ENCODE measurements around the gene LPCAT1.
"Not testable (repeated sequence)": the region's sequence is repeated elsewhere in the genome, so short reads cannot be mapped to it uniquely, and the experiment has no call there.

The LPCAT1 gene, protein sequence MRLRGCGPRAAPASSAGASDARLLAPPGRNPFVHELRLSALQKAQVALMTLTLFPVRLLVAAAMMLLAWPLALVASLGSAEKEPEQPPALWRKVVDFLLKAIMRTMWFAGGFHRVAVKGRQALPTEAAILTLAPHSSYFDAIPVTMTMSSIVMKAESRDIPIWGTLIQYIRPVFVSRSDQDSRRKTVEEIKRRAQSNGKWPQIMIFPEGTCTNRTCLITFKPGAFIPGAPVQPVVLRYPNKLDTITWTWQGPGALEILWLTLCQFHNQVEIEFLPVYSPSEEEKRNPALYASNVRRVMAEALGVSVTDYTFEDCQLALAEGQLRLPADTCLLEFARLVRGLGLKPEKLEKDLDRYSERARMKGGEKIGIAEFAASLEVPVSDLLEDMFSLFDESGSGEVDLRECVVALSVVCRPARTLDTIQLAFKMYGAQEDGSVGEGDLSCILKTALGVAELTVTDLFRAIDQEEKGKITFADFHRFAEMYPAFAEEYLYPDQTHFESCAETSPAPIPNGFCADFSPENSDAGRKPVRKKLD

DNA sequence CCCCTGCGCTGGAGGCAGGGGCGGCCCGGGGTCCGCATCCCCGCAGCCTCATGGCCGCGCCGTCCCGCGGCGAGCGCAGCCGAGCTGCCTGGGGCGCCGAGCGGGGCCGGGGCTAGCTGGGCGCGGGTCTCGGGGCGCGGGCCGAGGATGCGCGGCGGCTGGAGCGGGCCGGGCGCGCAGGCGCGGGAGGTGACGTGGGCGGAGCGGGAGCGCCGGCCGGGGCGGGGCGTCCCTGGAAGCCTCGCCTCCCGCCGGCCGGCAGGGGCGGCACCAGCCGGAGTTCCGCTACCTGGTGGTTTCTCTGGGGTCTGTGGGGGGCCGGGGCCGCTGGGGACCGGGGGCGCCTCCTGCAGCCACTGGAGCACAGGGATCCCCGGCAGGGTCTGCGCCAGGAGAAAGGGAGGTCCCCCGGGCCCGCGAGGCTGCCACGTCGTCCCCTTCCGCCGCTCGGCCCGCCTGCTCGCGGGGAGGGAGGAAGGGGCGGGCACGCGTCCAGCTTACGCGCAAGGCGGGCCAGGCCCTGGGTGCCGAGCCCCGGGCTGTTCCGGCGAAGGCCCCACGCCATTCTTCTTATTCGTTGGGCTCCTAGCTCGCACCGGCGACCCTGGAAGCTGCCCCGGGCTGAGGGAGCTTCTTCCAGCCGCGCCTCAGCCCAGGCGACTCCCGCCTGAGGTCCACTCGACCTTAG, at the start of gene LPCAT1:
Gene LPCAT1, minus strand, starts transcription at position 168 of the 688 bp plus-strand sequence. Its CDS starts 116 bp downstream, at position 52.
- TF ChIP-seq, protein P1, sequence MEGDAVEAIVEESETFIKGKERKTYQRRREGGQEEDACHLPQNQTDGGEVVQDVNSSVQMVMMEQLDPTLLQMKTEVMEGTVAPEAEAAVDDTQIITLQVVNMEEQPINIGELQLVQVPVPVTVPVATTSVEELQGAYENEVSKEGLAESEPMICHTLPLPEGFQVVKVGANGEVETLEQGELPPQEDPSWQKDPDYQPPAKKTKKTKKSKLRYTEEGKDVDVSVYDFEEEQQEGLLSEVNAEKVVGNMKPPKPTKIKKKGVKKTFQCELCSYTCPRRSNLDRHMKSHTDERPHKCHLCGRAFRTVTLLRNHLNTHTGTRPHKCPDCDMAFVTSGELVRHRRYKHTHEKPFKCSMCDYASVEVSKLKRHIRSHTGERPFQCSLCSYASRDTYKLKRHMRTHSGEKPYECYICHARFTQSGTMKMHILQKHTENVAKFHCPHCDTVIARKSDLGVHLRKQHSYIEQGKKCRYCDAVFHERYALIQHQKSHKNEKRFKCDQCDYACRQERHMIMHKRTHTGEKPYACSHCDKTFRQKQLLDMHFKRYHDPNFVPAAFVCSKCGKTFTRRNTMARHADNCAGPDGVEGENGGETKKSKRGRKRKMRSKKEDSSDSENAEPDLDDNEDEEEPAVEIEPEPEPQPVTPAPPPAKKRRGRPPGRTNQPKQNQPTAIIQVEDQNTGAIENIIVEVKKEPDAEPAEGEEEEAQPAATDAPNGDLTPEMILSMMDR (IDR thresholded peaks at IDR 0.05; ENCODE audit: extremely low read depth, insufficient read depth, missing control alignments): no peak
- peak; percentile 94 for DNase-seq (ENCODE audit: low spot score)
- in situ Hi-C loops (cut with MboI; ENCODE audit: low pct_unique_long_range_greater_than_20kb, low sequenced_read_pairs, unreplicated experiment): no loop called here

DNA sequence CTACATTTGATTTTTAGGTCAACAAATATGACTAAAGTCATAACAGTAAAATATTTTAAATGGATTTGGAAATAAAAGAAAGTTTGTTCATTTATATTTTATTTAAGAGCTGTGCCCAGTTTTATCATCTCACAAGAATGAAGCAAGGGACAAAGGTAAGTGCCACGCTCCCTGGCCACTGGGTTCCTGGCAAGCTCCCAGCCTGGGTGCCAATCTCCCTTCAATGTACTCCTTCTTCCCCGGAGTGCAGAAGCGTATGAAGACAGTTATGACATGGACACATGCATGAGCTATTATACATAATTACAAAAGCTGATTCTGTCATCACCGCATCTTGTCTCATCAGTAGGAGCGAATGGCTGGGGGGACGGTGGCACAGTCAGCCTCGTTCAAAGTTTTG, 48.1 kb upstream of the LPCAT1 start:
- in situ Hi-C loops (cut with MboI; ENCODE audit: low pct_unique_long_range_greater_than_20kb, low sequenced_read_pairs, unreplicated experiment); DNase-seq (ENCODE audit: low spot score): not testable (repeated sequence)

DNA sequence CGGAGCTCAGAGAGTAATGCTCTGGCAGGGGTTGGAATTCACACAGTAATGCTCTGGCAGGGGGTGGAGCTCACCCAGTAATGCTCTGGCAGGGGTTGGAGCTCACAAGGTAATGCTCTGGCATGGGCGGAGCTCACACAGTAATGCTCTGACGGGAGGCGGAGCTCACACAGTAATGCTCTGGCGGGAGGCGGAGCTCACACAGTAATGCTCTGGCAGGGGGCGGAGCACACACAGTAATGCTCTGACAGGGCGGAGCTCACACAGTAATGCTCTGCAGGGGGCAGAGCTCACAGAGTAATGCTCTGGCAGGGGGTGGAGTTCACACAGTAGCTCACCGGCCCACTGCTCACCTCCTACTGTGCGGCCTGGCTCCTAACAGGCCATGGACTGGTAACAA, 47.2 kb upstream of the LPCAT1 start:
- TF ChIP-seq, protein P1 (IDR thresholded peaks at IDR 0.05; ENCODE audit: extremely low read depth, insufficient read depth, missing control alignments): no peak
- DNase-seq (ENCODE audit: low spot score): no peak
- in situ Hi-C loops (cut with MboI; ENCODE audit: low pct_unique_long_range_greater_than_20kb, low sequenced_read_pairs, unreplicated experiment): no loop called here

DNA sequence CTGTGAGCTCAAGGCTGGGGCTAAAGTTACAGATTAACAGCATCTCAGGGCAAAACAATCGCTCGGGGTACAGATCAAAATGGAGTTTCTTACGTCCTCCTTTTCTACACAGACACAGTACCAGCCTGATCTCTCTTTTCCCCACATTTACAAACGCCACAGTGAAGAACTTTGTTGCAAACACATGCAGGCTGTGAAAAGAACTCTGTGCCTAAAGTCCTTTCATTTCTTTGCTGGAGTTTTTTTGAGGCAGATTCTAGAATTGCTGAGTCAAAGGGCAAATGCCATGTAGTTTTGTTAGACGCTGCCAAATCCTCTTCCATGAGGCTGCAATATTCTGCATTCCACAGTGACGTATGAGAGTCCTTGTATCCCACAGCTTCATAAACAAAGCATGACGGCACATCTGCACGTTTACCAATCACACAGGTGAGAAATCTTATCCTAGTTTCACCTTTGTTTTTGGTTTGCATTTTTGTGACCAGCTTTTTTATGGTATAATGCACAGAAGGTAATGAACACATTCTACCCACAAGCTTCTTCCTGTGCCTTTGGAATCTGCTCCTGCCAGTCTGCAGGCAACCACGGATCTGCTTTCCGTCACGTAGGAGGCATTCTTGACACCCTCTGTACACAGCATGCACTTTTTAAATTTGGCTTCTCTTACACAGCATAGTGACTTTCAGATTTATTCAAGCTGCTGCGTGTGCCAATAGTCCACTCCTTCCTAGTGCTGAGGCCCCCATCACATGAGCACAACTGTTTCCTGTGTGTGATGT, 44.6 kb upstream of the LPCAT1 start:
- no peak for DNase-seq (ENCODE audit: low spot score)
- TF ChIP-seq, protein P1 (IDR thresholded peaks at IDR 0.05; ENCODE audit: extremely low read depth, insufficient read depth, missing control alignments): no peak
- in situ Hi-C loops (cut with MboI; ENCODE audit: low pct_unique_long_range_greater_than_20kb, low sequenced_read_pairs, unreplicated experiment): no loop called here

DNA sequence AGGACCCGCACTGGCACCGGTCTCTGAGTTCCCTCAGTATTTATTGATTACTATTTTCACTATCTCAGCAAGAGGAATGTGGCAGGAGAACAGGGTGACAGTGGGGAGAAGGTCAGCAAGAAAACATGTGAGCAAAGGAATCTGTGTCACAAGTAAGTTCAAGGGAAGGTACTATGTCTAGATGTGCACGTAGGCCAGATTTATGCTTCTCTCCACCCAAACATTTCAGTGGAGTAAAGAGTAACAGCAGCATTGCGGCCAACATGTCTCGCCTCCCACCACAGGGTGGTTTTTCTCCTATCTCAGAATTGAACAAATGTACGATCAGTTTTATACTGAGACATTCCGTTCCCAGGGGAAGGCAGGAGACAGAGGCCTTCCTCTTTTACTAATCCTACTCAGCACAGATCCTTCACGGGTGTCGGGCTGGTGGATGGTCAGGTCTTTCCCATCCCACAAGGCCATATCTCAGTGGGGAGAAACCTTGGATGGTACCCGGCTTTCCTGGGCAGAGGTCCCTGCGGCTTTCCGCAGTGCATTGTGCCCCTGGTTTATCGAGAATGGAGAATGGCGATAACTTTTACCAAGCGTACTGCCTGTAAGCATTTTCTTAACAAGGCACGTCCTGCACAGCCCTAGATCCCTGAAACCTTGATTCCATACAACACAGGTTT, 43.9 kb upstream of the LPCAT1 start:
- in situ Hi-C loops (cut with MboI; ENCODE audit: low pct_unique_long_range_greater_than_20kb, low sequenced_read_pairs, unreplicated experiment); DNase-seq (ENCODE audit: low spot score): not testable (repeated sequence)

DNA sequence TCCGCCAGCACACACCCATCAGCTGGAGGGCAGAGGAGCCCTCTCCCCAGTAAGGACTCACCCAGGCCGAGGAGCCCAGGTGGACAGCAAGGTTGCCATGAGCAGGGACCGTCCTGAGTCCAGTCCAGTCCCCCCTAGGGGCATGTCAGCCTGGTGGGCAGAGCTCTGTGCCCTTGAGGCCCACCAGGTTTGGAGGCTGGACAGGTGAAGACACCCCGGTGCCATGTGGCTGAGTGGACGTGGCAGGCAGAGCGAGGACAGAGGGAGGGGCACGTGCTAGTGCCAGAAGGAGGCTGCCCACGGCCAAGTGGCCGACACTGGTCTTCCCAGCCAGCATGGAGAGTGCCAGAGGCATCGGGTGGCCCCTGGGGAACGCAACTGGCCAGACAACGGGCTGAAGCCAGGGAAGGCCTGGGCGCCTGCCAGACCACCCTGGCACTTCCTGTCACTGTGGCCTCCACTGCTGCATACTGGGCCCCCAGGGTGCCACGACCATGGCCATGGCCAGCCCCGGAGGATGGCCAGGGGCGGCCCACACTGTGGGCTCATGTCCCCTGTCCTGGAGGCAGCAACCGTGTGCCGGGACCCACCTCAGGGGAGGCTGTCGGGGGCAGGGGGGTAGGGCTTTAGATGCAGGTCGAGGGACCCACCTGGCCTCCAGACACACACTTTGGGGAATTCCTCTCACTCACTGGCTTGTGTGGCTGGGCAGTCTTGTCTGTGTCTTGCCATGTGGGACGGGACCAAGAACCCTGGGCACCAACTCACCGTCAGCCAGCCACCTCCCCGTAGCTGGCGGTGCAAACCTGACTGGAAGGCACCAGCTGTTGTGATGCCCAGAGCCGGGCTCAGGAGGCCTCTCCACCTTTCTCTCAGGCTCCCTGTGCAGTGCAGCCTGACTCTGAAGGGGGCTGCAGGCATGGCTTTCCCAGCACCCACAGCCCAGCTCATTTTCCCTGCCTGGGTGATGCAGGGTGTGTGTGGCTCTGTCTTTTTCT, 42.3 kb upstream of the LPCAT1 start:
- TF ChIP-seq, protein P1 (IDR thresholded peaks at IDR 0.05; ENCODE audit: extremely low read depth, insufficient read depth, missing control alignments): no peak
- in situ Hi-C loops (cut with MboI; ENCODE audit: low pct_unique_long_range_greater_than_20kb, low sequenced_read_pairs, unreplicated experiment): no loop called here
- peak; percentile 11 for DNase-seq (ENCODE audit: low spot score)
